ENCODE results near the gene PMPCA. TPM values are rescaled to one million over a fixed set of nuclear protein-coding genes. Genes with fewer than 3 reads are reported as not detected.

PMPCA gene
- total RNA-seq, 1 donor from 2014 or later: 57.1 TPM

DNA sequence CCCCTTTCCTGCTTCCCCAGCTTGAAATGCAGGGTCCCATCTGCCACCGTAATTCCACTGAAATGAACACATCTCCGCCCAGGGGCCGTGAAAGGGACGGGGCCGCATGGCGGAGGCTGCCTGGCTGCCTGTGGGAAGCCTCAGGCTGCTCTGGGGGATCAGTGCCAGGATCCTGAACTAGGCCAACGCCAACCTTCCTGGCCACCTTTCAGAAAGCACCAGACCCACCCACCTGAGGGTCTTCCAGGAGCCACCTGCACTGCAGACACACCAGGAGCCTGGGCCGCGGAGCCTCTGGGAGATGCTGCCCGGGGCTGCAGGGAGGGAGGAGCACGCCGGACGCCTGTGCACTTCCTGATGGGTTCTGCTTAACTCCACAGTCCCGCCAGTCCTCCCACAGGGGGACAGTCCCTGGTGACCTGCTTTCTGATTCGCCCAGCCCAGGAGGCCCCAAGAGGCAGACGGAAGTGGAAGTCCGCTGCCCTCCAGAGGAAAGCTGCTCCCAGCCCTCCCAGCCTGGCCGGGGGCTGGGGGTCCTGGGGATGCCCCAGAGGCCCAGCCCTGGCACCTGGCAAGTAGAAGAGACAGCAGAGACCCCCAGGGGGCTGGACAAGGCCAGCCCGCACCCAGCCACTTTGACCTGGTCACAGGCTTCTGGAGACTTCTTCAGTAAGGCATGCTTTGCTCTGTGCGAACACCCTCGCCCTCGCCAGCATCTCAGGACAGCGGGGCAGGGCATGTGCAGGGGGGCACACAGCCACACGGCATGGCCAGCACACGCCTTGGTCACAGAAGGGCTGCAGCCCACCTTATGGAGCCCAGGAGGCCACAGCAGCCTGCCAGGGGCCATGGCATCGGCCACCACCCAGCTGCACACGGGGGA lies 36.9 kb upstream of the PMPCA start, which contains the start of gene CARD9:
Gene CARD9 (minus strand): TSS at position 370 of the 883 bp plus-strand sequence. CDS start 1,591 bp downstream, outside the sequence.
- DNase-seq: no peak

DNA sequence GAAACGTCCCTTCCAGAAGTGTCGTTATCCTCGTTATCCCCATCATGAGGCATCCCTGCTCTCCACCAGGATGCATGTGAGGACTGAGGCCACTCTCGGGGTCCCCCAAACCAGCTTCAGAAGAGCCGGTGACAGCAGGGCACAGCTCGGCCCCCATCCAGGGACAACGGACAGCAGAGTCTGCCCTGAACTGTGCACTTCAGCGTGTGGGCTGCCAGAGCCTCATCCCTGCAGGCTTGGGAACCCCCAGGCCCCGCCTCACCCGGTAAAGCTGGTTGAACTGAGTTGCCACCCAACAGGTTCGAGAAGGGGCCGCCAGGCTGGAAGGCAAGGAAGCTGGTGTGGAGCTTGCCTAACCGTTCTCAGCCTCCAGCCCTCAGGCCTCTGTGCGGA lies 36.3 kb upstream of the PMPCA start:
- no peak for DNase-seq

DNA sequence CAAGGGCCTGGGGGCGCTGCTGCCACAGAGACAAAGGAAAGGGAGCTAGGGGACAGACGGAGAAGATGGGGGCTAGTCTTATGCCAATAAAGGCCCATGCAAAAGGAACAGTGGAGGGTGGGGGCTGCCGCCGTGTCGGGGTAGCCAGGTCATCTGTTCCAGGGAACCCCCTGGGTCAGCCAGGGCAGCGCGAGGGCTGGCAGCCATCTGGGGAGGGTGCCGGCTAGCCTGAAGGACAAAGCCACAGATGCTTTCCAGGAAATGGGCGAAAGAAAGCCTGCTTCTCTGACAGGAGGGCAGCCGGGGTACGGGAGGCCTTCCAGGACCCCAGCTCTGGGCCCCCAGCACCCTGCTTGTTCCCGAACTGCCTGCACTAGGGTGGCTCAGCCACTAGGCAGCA lies 35.4 kb upstream of the PMPCA start:
- DNase-seq: no peak

DNA sequence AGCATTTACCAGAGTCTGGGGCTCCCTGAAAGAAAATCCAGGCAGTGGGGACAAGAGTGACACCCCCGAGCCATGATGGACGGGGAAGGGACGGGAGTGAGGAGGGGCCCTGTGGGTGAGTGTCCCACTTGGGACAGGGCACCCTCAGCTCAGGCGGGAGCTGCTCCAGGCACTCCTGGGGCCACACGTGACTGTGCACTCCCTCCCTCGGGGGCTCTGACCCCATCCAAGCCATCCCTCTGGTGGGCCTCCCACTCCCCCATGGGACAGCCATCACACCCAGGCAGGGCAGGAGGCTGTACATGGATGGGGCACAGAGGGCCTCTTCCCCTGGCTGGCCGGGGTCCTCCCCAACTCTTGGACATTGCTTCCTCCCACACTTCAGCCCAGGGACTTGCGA lies 34.0 kb upstream of the PMPCA start:
- DNase-seq: no peak

DNA sequence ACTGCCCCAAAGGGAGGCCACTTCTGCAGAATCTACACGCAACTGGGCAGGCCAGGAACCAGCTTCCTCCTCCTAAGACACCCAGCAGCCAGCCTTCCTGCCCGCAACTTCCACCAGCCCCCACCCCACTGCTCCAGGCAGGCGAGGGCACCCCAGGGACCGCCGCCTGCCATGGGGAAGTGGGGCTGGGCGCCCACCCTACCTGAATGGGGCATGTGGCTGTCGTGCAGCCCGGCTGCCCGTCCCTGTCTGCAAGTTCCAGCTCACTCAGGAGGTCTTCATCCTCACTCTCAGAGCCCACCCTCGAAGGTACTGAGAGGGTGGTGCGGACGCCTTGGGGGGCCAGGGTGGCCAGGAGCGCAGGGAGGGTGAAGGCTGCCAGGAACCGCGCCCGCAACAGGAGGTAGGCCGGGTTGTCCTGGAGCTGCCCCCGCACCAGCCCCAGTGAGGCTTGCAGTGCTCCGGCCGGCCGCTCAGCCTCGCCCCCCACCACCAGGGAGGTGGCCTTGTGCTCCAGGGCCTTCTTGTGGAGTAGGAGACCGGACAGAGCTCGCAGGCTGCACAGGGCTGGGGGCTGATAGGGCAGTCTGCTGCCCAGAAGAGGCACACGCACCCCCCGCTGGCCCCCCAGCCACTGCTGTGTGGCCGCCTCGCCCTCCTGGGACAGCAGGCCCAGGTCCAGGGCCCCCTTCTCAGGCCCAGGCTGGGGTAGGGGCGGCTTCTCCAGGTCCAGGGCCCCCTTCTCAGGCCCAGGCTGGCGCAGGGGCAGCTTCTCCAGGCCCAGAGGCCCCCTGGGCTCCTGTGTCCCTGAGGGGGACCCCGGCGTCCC lies 32.9 kb upstream of the PMPCA start:
- no peak for DNase-seq

DNA sequence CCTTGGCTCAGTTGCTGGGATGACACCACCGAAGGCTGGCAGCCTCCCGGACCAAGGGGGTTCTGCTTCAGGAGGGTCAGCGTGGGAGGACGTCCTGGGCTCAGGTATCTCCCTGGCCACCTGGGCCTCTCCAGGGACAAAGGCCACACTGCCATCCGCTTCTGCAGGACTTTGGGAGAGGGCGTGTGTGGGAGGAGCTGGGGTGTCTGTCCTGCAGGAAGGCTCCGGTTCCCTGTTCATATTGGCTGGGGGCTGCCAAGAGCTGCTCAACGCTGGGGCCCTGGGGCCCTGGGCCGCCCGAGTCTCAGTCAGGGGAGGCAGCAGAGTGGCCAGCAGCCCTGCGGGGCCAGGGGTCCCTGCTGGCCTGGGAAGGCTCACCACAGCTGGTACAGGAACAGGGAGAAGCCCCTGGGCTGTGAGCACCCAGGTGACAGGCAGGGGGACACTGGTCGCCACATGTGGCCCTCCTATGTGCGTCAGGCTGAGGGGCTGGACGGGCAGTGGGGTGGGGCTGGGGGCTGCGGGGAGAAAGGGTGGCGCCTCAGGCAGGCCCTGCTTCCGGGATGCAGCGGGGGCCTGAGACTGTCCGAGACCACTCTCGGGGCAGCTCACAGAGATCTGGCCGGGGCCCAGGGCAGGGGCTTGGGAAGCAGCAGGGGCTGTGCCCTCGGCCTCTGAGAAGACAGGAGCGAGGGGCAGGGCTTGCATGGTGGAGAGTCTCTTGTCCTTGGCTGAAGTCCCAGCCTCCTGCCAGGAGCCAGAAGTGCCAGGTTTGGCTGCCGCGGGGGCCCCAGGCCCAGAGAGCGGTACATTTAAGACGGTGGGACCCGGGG lies 32.1 kb upstream of the PMPCA start:
- DNase-seq: no peak

DNA sequence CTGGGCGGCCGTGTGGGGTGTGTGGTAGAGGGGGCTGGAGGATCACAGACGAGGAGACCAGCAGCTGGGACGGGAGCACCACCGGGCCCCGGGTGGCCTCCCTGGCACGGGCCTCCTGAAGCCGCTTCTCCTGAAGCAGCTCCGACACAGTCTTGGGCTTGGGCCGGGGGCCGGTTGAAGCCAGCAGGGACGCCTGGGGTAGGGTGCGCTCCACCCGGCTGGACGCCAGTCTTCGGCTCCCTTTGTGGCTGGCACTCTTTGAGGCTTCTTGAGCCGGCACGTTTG lies 31.5 kb upstream of the PMPCA start:
- no peak for DNase-seq

DNA sequence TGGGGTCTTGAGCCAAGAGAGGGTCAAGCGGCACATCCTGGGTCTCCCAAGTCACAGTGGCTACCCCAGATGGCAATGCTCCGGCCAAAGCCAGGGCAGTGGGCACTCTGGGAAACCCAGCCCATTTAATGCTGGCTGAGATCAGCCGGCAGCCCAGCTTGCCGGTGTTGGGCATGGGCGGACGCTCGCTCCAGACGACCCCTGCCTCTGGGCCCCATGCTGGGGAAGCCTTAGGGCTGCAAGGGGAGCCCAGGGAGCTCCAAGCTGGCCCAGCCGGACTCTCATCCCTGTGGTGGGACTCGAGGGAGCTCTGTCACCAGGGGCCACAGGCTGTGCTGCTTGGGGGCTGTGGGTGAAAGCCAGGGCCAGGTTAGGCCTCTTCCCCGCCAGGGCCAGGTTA lies 31.1 kb upstream of the PMPCA start:
- no peak for DNase-seq

DNA sequence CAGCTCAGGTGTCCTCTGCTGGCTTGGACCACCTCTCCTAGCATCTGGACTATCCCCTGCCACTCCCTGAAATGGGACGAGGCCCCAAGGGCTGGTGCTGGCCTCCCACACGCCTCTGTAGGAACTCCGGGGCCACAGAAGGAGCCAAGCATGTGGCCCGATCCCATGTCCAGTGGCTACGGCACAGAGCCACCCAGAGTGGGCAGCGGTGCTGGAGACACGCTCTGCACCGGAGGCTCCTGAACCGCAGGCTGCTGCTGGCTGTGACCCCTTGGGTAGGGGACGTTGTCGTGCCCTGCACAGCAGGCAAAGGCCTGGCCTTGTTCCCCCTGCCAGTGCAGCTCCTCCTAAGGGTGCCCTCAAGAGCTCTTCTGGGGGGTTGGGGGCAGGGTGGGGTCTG lies 30.6 kb upstream of the PMPCA start:
- DNase-seq: no peak

DNA sequence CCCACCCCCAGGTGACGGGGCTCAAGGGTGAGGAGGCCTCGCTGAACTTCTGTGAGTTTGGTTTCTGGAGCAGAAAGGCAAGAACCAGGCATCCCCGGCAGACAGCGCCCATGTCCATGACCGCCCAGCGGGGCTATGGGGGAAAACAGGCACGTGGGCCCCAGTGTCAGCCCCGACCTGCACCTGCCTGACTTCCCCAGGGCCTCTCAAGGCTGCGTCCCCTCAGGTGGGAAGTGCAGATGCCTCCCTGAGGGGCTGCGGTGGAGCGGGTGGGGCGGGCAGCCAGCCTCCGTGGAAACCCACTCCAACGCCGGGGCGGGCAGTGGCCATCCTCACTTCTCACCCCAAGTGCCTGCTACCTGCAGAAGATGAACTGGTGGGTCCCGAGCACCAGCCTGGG lies 30.1 kb upstream of the PMPCA start:
- DNase-seq: no peak

DNA sequence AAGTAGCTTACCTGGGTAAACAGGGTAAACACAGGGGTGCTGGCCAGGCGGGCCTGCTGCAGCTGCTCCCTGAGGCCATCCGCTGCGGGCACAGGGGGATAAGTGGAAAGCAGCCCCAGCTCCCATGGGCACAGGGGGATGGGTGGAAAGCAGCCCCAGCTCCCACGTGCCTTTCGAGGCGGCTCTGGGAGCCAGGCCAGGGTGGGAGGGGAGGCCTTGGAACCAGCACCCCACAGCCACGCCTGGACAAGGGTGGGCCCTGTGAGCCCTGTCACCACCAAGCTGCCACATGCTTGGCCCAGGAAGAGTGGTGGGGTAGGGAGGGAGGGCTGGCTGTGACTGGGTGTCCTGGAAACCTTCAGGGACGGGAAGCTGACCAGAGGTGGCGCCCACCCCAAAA lies 29.1 kb upstream of the PMPCA start:
- no peak for DNase-seq

DNA sequence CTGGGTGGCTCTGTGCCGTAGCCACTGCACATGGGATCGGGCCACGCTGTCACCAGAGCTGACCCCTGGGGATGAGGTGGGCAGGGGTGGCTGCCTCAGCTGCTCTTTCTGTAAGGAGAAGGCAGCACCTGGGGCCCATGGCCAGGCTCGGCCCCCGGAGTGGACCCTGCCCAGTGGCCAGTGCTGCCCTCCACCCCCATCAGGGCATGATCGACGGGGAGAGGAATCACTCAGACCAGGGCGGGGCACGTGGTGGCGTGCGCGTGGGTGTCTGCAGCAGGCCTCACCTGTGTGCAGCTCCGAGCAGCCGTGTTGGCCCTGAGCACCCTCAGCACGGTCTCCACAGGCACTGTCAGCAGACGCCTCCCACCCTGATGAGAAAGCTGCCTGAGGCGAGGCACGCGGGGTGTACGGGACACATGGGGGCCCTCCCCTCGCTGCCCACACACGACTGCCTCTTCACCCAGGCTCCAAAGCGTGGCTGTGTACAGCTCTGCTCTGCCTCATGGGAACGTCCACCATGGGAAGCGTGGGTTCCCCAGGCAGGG lies 28.4 kb upstream of the PMPCA start:
- no peak for DNase-seq

DNA sequence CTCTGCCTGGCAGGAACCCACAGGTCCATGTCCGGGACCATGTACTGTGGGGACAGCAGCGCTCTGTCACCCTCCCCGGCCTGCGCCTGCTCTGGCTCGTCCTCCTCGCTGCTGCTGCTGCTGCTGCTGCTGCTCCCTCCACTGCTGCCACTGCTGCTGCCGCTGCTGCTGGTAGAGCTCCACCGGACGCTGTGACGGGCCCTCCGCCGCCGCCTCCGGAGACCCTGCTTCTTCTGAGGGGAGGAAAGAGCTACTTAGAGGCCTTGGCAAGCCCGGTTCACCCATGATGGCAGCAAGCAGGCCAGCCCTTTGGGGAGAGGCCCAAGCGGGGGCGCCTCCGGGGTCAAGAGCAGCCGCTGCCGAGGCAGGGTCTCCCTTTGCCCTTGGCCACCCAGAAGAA lies 27.0 kb upstream of the PMPCA start:
- DNase-seq: no peak

DNA sequence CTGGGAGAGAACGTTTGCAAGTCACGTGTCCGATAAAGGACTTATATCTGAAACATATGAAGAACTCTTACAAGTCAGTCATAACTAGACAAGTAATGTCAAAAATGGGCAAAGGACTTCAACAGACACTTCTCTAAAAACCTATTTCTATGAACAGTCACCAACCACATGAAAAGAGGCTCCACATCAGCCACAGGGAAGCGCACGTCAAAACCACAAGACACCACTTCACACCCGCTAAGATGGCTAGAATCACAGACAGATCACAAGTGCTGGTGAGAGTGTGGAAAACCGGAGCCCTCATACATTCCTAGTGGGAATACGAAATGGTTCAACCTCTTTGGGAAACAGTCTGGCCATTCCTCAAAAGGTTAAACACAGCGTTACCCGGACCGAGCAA lies 25.4 kb upstream of the PMPCA start:
- DNase-seq: no peak

DNA sequence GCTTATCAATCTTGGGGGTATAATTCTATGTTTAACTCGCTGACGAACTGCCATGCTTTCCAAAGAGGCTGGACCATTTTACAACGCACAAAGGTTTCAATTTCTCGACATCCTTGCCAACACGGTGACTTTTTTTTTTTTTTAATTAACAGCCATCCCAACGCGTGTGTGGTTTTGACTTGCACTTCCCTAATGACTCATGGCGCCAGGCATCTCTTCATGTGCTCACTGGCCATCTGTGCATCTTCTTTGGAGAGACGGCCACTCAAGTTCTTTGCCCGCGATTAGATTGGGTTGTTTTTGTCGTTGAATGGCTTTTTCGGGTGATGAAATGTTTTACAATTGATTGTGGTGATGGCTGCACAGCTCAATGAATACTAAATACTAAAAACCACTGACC lies 24.4 kb upstream of the PMPCA start:
- no peak for DNase-seq

DNA sequence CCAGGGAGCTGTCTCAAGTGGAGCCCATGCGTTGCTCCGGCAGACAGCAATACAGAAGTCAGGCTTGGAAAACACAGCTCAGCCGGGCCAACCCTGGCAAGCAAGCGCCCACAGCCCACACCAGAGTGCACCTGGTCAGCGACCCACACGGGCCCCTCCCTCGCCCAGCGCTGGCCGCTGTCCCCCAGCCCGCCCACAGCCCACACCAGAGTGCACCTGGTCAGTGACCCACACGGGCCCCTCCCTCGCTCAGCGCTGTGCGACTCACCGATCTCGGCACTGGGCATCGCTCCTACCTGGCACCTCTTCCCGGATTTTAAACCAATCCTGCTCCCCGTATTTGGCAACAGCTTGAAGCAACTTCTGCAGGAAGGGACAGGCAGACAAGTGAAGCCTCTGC lies 23.2 kb upstream of the PMPCA start:
- no peak for DNase-seq

DNA sequence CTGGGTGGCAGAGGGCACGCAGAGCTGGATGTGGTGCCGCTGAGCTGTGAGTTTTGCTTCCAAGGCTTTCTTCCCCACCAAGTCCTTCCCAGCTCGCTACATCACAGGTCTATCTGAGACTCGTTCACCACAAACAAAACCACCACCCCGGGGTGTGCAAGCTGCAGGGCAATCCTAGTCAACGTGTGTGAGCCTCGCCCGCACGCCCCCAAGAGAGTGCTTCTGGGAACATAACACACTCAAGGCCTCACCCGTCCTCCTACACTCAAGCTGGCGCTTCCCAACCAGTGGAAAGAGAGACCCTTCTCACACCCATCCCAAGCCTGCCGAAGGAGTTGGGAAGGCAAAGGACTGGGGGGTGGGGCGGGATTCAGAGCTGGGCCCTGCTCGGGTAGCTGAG lies 21.1 kb upstream of the PMPCA start:
- DNase-seq: no peak

DNA sequence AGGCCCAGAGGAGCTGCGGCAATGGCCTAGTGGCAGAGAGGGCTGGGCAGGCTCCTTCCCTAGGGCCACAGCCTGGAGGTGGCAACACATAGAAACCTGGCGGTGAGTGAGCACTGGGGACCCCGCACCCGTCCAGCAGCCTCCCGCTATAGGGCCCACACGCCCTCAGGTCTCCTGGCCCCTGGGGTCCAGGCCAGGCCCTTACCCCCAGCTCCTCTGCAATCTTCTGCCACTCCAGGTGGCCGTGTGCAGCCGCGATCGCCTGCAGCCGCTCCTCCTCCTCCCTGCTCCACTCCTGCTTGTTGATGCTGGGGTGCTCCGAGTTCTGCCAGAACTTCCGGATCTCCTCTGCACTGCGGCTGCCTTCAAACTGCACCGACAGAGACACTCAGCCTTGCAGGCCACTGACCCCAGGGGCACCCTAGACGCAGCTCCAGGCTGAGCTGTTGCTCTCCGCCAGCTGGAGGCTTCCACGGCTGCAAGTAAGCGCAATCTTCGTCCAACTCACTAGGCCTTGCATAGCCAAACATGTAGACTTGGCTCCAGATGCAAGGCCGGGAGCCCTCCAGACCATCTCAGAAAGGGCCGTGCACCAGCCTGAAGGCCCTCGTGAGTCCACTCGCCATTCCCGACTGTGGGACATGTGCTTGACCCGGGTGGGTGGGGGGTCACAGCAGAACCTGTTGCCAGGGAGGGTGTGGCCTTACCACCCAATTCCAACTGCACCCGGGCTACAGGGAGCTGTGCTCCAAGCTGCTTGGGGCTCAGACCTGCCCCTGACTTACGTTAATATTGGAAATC lies 18.5 kb upstream of the PMPCA start:
- DNase-seq: no peak

DNA sequence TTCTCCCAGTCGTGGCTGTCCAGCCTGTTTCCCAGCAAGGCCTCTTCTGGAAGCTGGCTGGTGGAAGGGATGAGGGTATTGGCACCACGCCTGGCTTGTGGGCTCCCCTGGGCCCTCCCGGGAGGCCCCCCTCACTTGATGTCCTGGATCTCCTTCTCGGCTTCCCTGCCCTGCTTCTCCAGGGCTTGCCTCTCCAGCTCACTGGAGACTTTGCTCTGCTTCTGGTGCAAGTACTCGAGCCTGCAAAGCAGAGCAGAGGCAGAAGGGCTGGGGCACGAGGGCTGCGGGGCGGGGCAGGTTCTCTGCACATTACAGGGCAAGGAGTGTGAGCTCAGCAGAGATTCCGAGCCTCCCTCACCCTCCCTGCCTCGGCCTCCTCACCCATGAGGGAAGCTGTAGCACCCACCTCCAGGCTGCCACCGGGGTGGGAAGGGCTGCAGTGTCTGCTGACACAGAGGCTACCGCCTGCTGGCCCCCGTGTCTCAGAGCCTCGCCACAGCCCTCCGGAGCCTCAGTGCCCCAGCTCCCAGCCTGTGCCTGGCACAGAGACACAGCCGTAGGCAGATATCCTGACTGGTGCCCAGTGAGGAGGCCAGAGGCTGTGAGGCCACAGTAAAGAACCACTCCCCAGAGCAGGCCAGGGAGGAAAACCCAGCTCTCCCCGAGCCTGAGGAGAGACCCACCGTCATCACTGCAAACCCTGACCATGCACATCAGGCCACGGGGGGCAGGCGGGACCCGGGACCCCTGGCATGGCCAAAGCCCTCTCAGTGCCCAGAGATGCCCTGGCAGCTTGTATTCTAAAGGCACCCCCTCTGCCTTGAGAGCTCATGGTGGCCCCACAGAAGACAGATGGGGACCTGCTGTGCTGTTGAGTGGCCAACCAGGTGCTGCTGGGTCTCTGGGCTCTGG lies 17.7 kb upstream of the PMPCA start:
- no peak for DNase-seq

DNA sequence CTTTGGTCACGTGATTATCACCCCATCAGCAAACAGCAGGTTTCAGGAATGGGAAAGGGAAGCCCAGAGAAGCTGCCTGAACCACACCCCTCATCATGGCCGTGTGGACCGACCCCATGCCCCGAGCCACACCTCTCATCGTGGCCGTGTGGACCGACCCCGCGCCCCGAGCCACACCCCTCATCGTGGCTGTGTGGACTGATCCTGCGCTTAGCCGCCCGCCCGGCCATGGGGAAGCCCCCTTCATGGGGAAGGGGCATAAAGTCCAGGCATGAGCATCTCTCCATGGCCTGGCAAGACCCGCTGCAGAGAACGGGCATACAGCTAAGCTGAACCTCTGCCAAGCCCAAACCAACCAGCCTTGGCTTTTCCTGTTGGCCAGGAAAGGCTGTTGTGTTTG lies 16.9 kb upstream of the PMPCA start:
- DNase-seq: no peak
